Stimulated activated CD4-positive, alpha-beta T cell treated with anti-CD3 and anti-CD28 coated beads, Interleukin-2, amount 100 ng/mL, for 48 hours (primary cell): ENCODE measurements around the gene ABHD18.
"Not testable (repeated sequence)": the region's sequence is repeated elsewhere in the genome, so short reads cannot be mapped to it uniquely, and the experiment has no call there.

Experiments
- DNase-seq, 2 donors: peaks; one replicate each; pipeline ENCODE4 v3.0.0-alpha.2; 2020

ABHD18 gene

DNA sequence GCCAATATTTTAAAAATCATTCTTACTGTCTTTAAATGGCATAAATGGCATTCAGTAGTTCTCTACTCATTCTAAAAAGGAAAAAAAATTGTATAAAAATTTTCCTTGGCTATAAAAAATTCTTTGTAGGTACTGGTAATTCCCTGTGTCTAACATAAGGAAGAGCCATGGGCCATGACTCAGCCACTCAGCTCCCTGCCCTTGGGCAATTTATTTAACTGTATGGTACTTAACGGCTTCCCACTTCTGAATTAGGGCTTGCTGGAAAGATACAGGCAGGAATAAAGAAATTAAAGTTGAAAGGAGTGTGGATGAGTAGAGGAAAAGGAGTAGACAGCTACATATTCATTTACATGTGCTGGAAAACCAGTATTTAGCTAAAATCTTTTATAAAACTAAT, 30.6 kb downstream of the ABHD18 start:
- DNase-seq, result no peak

DNA sequence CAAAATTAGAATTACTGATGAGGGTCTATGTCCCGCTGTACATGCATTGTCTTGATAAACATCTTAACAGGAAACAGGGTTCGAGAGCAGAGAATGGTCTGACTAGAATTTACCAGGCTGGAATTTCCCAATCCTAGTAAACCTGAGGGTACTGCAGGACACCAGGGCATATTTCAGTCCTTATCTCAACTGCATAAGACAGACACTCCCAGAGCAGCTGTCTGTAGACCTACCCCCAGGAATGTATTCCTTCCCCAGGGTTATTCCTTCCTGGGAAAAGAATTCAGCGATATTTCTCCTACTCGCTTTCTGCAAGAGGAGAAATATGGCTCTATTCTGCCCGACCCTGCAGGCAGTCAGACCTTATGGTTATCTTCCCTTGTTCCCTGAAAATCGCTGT, 31.3 kb downstream of the ABHD18 start:
- DNase-seq, result not testable (repeated sequence)

DNA sequence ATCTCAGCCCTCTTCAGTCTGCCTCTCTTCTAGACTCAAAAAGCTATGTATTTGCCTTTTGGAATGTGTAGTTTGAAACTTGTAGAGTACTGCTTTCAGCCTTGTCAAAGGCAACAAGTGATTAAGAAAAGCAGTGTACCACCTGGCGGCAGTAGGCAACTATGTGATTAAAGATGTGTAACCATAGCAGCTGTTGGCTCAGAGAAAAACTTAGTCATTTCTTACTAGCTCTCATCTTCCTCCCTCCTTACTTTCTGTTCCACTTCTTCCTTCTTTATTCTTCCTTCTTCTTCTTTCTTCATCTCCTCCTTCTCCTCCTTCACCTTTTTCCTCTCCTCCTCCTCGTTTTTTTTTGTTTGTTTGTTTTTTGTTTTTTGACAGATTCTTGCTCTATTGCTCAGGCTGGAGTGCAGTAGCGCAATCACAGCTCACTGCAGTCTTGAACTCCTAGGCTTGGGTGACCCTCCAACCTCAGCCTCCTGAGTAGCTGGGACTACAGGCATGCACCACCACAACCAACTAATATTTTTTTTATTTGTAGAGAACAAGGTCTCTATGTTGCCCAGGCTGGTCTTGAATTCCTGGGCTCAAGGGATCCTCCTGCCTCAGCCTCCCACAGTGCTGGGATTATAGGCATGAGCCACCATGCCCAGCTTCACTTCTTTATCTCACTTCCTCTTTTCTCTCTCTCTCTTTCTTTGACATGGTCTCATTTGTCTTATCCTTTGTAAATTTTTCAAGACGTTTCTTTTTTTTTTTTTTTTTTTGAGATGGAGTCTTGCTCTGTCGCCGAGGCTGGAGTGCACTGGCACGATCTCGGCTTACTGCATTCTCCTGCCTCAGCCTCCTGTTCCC, 32.6 kb downstream of the ABHD18 start:
- peak in 1 of 2 donors; percentile 7 for DNase-seq

DNA sequence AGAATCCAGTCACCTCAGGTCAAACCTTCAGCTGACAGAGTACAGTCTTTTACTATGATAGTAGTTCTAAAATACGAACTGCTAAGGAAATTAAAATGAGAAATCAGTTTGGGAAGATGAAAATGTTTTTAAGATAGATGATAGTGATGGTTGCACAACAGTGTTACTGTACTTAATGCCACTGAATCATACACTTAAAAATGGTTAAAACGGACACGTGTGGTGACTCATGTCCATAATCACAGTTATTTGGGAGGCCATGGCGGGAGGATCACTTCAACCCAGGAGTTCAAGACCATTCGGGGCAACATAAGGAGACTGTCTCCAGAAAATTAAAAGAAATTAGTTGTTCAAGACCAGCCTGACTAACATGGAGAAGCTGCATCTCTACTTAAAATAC, 41.4 kb downstream of the ABHD18 start:
- no peak for DNase-seq

DNA sequence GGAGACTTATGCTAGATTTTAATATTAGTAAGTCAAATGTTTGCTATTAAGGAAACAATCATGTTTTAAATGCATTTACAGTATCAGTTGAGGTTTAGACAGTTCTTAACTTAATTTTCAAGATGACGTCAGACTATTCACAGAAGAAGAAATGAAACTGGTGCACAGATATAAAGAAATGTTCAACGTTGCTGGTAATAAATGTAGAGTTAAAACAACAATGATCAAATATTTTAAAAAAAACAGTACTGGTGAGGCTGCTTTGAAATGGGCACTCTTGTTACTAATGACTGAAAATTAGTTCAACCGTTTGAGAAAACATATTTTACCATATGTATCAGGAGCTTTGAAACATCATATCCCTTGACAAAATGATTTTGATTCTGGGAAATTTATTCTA, 44.2 kb downstream of the ABHD18 start:
- DNase-seq, result no peak

DNA sequence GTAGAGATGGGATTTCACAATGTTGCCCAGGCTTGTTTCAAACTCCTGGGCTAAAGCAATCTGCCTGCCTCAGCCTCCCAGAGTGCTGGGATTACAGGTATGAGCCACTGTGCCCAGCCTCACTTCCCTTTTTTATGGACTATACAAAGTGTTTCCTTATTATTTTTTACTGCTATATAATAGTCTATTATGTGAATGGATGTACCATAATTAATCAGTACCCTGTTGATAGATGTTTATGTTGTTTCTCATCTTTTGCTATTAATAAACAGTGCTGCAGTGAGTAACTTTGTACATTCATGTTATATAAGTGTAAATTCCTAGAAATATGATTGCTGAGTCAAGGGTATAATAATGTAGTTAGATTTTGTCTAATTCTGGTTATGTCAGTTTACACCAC, 60.1 kb downstream of the ABHD18 start:
- no peak for DNase-seq

DNA sequence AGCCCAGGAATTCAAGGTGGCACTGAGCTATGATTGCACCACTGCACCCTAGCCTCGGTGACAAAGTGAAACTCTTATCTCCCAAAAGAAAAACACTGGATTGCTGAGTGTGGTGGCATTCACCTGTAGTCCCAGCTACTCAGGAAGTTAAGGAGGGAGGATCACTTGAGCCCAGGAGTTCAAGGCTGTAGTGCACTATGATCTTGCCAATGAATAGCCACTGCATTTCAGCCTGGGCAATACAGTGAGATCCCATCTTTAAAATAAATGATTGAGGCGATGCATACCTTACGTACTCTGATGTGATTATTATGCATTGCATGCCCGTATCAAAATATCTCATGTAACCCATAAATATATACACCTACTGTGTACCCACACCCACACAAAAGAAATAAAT, 64.7 kb downstream of the ABHD18 start:
- no peak for DNase-seq

DNA sequence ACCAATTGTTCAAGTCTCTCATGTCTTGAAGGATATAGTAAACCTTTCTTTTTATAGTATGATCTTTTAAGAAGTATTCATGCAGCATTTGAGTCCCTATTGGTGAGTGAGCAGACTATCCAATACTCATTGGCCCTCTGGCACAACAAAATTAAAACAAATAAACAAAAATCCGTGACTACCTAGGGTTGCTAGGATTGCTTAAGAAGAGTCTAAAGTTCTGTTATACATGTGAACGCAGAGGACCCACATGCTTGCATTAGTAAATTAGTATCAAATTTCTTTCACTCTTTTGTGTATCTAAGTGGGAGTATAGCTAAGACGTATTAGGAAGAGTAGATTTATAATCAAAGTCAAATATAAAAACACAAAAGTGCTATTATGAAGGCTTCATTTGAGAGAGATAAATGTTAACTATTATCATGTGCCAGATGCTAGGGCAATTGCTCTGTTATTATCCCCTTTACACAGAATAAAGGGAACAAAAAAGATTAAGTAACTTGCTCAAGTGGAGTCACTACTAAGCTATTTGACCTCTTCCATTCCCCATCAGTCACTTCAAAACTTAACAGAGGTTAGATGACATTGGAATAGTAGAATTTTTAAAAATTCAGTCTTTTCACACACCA, 66.7 kb downstream of the ABHD18 start:
- DNase-seq, result no peak

DNA sequence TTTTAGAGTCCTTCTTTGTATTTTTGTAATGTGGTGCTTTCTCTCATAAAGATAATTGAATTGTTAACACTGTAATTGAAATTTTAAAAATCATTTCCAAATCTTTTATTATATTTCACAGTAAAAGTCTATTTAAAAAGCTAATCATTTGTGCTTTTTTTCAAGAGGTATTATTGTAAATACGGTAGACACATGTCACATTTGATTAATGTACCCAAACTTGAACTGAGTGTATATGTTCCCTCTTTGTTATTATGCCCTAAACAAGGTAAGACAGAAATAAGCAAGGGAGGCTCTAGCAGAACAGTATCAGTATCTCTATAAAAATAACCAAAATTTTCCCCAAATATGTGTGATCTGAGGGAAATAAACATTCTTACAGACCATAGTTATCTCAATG, 74.4 kb downstream of the ABHD18 start:
- no peak for DNase-seq

DNA sequence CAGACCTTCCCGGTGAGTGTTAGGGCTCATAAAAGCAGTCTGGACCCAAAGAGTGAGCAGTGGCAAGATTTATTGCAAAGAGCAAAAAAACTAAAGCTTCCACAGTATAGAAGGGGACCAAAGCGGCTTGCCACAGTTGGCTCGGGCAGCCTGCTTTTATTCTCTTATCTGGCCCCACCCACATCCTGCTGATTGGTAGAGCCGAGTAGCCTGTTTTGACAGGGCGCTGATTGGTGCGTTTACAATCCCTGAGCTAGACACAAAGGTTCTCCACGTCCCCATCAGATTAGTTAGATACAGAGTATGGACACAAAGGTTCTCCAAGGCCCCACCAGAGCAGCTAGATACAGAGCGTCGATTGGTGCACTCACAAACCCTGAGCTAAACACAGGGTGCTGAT, 81.8 kb downstream of the ABHD18 start:
- DNase-seq, result not testable (repeated sequence)

DNA sequence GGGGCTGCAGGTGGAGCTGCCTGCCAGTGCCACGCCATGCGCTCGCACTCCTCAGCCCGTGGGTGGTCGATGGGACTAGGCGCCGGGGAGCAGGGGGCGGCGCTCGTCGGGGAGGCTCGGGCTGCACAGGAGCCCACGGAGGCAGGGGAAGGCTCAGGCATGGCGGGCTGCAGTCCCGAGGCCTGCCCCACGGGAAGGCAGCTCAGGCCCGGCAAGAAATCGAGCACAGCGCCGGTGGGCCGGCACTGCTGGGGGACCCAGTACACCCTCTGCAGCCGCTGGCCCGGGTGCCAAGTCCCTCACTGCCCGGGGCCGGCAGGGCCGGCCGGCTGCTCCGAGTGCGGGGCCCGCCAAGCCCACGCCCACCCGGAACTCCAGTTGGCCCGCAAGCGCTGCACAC, 82.3 kb downstream of the ABHD18 start:
- DNase-seq, result not testable (repeated sequence)

DNA sequence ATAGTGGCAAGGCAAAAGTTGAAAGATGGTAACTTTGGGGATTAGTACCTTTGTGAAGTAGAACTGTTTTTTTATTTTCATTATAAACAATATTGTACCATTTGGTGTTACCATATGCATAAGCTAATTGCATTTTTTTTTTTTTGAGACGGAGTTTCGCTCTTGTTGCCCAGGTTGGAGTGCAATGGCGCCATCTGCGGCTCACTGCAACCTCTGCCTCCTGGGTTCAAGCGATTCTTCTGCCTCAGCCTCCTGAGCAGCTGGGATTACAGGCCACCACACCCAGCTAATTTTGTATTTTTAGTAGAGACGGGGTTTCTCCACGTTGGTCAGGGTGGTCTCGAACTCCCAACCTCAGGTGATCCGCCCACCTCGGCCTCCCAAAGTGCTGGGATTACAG, 86.0 kb downstream of the ABHD18 start:
- DNase-seq, result peak in 1 of 2 donors; percentile 4

DNA sequence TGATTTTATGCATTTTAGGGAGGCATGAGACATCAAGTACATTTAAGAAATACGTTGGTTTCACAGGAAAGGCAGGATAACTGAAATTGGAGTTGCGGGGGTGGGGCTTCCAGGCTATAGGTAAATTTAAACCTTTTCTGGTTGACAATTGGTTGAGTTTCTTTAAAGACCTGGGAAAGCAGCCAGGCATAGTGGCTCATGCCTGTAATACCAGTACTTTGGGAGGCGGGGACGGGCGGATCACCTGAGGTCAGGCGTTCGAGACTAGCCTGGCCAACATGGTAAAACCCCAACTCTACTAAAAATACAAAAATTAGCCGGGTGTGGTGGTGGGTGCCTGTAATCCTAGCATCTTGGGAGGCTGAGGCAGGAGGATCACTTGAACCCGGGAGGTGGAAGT, 89.7 kb downstream of the ABHD18 start:
- not testable (repeated sequence) for DNase-seq

DNA sequence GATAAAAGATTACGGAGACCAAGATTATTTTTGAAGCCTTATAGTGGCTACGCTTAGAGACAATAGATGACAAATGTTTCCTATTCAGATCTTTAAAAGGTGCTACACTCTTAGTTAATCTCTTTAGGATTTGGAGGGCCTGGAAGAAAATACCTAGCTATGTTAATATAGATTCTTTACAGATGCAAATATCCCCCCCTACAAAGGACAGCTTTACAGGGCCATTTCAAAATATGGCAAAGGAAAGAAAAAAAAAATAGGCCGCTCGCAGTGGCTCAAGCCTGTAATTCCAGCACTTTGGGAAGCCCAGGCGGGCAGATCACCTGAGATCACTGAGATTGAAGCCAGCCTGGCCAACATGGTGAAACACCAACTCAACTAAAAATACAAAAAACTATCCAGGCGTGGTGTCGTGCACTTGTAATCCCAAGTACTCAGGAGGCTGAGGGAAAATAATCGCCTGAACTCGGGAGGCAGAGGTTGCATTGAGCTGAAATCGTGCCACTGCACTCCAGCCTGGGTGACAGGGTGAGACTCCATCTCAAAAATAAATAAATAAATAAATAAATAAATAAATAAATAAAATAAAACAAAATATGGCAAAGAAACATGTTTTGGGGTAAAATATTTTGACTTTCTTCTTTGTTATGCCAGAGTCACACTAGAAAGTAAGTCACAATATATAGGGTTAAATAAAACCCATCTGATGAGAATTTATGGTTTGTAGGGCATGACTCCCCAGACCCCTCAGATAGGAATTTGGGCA, 90.4 kb downstream of the ABHD18 start:
- not testable (repeated sequence) for DNase-seq

DNA sequence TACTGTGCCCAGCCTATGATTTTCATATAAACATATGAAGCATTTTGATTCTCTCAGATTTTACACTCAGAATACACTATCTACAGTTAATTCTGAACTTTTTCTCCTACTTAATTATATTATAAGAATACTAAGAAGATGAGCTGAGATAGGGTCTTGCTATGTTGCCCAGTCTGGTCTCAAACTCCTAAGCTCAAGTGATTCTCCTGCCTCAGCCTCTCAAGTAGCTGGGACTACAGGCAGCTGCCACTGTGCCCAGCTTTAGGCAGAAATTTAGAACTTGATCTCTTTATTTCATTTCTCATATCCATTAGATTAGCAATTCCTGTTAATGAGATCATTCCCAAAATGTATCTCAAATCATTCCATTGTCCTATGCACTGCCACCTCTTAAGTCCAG, 91.2 kb downstream of the ABHD18 start:
- no peak for DNase-seq

DNA sequence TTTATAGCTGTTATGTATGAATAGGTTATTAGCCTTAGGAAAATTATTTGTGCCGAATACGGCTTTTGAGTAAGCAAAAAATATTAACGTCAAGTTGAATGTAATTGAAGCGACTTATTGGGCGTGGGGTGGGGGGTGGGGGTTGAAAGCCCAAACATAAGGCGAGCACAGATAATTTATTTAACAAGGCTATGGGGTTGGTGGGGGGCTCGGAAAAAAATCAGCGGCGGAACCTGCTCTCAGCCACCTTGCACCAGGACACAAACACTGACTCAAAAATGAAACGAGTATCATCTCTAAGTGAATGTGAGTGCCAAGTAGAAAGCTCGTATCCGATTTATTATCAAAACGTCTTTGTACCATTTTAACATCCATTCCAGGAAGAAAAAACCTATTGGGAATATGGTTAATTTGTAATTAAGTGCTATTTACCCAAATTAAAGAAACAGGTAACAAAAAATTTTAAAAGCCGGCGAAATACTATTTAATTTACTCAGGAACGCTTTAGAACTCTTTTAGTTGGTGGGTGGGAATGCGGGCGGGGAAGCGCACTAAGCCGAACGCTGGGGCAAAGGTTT, 95.0 kb downstream of the ABHD18 start:
- DNase-seq, result no peak

DNA sequence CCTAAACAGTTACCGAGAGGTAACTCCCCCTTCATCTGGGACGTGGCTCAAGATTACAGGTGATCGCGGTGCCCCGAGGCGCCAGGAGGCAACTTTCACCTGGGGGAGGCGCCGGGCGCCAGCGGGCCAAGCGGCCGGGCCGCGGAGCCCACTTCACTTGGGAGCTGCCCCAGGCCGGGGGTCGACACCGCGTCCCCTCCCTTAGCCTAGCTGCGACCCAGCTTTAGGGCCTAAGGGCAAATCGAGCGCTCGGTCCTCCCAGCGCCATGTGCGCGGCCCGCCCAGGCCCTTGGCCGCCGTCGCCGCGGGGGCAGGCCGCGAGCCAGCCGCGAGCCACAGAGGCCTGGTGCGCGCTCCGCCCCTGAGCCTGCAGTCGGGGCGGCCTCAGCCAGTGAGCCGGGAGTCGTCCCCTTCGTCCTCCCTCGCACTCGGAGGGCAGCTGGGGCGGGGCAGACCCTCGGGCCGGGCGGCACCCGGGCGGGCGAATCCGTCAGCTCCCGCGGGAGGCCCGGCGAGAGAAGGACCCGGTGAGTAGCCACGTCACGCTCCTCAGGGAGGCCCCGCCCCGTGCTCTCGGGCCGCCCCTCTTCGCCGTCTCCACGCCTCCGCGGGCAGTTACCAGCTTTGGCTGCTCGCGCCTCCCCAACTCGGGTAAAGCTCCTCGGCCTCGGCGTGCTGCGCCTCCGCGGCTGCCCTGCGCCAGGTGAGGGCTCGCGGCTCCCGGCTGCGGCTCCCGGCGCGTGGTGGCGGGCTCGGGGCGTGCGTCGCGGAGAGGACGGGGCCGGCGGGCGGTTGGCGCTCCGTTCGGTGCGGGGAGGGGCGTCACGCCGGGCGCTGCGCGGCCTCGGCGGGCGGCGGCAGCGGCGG, 95.7 kb downstream of the ABHD18 start, which contains the start of gene LARP1B:
Gene LARP1B, plus strand, starts transcription at position 614 of the 867 bp plus-strand sequence. CDS start 13,640 bp downstream, outside the sequence.
- DNase-seq, result peak; percentile 88 to 89

DNA sequence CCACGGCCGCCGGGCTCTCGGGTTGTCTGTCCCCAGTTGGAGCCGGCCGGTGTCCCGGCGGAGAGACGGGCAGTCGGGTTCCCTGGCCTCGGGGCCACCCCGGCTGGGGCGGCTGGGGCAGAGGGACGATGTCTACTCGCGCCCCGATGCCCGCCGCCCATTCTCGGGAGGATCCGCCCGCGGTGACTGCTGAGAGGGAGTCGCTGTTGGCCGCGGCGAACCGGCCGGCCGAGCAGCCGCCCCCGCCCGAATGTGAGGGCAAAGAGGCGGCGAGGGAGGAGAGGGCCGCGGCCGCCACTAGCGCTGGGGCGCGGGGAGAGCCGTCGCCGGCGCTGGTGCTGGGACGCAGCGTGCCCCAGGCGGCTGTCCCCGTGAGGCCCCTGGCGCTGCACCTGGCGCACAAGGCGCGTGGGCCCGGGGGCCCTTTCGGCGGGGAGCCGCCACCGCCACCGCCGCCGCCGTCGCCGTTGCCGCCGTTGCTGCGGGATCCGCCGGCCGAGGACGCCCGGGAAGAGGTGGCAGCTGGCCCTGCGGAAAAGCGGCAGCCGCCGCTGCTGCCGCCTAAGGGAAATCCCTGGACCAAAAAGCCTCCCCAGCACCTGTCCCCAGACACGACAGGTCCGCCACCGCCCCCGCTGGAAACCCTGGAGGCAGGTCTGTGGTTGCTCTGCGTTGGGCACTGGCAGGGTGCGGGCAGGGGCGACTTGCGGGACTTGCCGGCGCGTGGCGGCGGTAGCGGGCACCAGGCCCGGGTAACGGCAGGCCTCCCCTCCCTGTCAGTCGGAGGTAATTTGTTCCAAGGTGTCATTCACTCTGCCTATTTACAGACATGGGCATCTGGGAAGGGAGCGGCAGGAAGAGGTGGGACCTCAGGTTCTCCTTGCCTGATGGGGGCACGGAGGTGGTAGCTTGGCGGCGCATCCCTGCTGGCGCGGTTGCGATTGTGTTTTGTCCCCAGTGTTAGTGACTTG, 96.6 kb downstream of the ABHD18 start:
- peak; percentile 37 to 52 for DNase-seq

DNA sequence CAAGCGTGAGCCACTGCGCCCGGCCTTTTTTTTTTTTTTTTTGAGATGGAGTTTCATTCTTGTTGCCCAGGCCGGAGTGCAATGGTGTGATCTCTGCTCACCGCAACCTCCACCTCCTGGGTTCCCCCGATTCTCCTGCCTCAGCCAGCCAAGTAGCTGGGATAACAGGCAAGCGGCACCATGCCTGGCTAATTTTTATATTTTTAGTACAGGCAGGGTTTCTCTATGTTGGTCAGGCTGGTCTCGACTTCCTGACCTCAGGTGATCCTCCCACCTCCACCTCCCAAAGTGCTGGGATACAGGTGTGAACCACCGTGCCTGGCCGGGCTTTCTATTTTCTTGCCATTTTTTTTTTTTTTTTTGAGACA, 101.2 kb downstream of the ABHD18 start:
- not testable (repeated sequence) for DNase-seq

DNA sequence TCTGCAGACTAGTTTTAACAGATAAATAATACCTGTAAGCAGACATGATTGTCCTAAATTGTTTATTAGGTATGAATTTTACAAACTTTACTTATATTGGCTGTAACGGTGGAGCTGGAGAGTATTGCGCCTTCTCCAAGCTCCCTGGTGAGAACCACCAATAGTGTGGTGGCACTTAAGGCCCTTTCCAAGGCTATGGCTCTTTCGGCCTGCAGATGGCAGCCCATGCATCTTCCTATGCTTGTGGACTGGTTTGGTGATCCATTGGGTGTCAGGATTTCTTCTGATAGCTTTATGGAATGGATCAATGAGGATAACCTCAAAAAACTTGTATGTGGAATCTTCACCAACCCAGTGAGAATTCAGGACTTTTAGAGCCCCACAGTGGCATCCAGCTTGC, 103.7 kb downstream of the ABHD18 start:
- no peak for DNase-seq

DNA sequence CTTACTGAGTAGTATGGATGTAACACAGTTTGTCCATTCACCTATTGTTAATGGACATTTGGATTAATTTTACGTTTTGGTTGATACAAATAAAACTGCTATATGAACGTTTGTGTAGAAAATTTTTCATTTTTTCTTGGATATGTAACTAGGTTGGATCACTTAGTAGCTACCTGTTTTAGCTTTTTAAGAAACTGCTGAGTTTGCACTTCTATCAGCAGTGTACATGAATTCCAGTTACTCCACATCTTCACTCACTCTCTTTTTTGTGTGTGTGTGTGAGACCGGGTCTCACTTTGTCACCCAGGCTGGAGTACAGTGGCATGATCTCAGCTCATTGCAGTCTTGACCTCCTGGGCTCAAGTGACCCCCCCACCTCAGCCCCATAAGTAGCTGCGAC, 111.3 kb downstream of the ABHD18 start:
- no peak for DNase-seq
